ENCODE measurements around the gene MVK.

The MVK gene

GRCh38 chr12:109645194-109645593 is 71.6 kb downstream of the MVK start:
- no peak overlapping the region for H3K4me3 ChIP-seq
- H3K27ac ChIP-seq: no peak overlapping the region

GRCh38 chr12:109645708-109646107 is 72.1 kb downstream of the MVK start:
- Histone ChIP-seq H3K4me3 (no peak overlapping the region), H3K27ac (no peak overlapping the region)

Measured in skin epidermis (tissue), 12 donors.